GM12878 (cell line): ENCODE results near the gene FGFRL1.

Experiments used
- BACH1 ChIP-seq: fragments of 450-650 bp; IDR thresholded peaks from 2 replicates; pipeline ENCODE4 v1.6.1; 2017; ENCODE audit warnings: mild to moderate bottlenecking, borderline replicate concordance
- CTCF ChIP-seq, 3 experiments: IDR thresholded peaks in 2 of 3; conservative IDR thresholded peaks in 1 of 3; 2 replicates each; pipeline ENCODE4 v1.5.1; 2011; ENCODE audit warnings: low read depth in 3 of 3, low read length in 3 of 3, mild to moderate bottlenecking in 3 of 3, control low read depth in 2 of 3, moderate library complexity in 2 of 3, inconsistent platforms in 1 of 3, mixed read lengths in 1 of 3; ENCODE audit not compliant: control insufficient read depth in 2 of 3, insufficient read depth in 1 of 3; ENCODE audit errors: extremely low read depth in 1 of 3
- EP300 ChIP-seq, 2 experiments: fragments of 150-350 bp in 1 of 2; IDR thresholded peaks; 2 replicates each; pipeline ENCODE4 v1.6.1; 2011 to 2012; ENCODE audit warnings: low read depth in 2 of 2, low read length in 2 of 2, borderline replicate concordance in 1 of 2, improper control_type of control experiment in 1 of 2, inconsistent platforms in 1 of 2; ENCODE audit not compliant: control insufficient read depth in 1 of 2
- ETV6 ChIP-seq, 2 experiments: fragments of 450-650 bp in 1 of 2; IDR thresholded peaks in 1 of 2; conservative IDR thresholded peaks in 1 of 2; 2 replicates each; pipeline ENCODE4 v1.6.1; 2014; ENCODE audit warnings: antibody characterized with exemption in 1 of 2, borderline replicate concordance in 1 of 2, low read depth in 1 of 2, mild to moderate bottlenecking in 1 of 2, moderate library complexity in 1 of 2
- EZH2 ChIP-seq: IDR thresholded peaks from 2 replicates; pipeline ENCODE4 v1.6.1; 2012; ENCODE audit warnings: low read depth, mild to moderate bottlenecking, control low read depth, inconsistent platforms, low read length, borderline replicate concordance; ENCODE audit not compliant: control insufficient read depth
- MYC ChIP-seq: IDR thresholded peaks from 2 replicates; pipeline ENCODE4 v1.6.1; 2011; ENCODE audit warnings: mild to moderate bottlenecking, low read length, moderate library complexity, inconsistent platforms; ENCODE audit not compliant: insufficient read depth, insufficient replicate concordance, insufficient read length, severe bottlenecking
- NFYA ChIP-seq: IDR thresholded peaks from 2 replicates; pipeline ENCODE4 v1.6.1; 2011; ENCODE audit warnings: low read depth, mild to moderate bottlenecking, low read length, improper control_type of control experiment, borderline replicate concordance
- POLR2A ChIP-seq: IDR thresholded peaks from 2 replicates; pipeline ENCODE4 v1.6.1; 2011; ENCODE audit warnings: low read depth, mild to moderate bottlenecking, low read length
- POLR2AphosphoS5 ChIP-seq: IDR thresholded peaks from 2 replicates; pipeline ENCODE4 v1.6.1; 2011; ENCODE audit warnings: mild to moderate bottlenecking, low read length, inconsistent platforms
- RAD51 ChIP-seq: fragments of 450-650 bp; IDR thresholded peaks from 2 replicates; pipeline ENCODE4 v1.6.1; 2016; ENCODE audit warnings: moderate library complexity, mild to moderate bottlenecking, inconsistent platforms
- RELB ChIP-seq: fragments of 450-650 bp; IDR thresholded peaks from 2 replicates; pipeline ENCODE4 v1.6.1; 2017; ENCODE audit warnings: low read depth, mild to moderate bottlenecking, moderate library complexity
- SMC3 ChIP-seq: IDR thresholded peaks from 2 replicates; pipeline ENCODE4 v1.6.1; 2011; ENCODE audit warnings: low read length, improper control_type of control experiment, borderline replicate concordance
- TF ChIP-seq, protein P1 (sequence below): fragments of 150-350 bp; IDR thresholded peaks from 2 replicates; pipeline ENCODE4 v1.6.1; 2016; ENCODE audit warnings: low read depth, low read length

DNA sequence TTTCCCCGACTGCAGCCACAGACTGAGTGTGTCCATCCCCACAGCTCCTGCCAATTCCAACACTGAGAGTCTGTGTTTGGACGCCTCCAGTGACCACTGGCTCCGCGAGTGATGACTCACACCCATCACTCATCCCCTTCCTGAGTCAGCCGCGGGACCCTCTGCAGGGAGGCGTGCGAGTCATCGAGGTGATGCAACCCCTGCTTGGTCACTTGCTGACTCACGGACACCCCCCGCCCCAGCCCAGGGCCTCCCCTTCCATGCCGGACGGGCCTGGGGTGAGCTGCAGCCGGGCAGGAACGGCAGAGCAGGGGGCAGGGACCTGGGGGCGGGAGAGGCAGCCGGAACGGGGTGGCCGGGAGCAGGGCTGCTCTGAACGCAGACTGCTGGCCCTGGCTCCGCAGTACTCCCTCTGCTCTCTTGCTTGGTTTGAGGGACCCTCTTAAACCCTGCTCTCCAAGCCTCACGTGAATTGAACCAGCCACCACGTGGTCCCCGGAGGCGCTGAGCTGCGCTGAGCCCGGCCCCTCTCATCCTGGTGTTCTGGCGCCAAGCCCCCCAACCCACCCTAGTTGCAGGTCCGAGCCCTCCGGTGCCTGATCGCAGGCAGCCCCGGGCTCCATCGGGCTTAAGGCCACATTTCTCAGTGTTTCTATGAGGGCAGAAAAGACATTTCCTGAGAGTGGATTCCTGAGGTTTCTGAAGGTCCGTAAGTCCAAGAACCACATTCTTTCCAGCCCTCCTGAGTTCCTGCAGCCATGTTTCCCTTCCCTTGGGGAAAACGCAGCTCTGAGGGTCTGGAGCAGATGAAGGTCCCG, 32.4 kb downstream of the FGFRL1 start:
- TF ChIP-seq EZH2 (no peak), SMC3 (no peak), CTCF (IDR thresholded peaks at IDR 0.05 in 2 of 3, conservative IDR thresholded peaks at IDR 0.05 in 1 of 3; ENCODE audit: control insufficient read depth in 2 of 3, extremely low read depth in 1 of 3, insufficient read depth in 1 of 3, low read depth in 3 of 3, low read length in 3 of 3) (no peak), ETV6 (conservative IDR thresholded peaks at IDR 0.05 in 1 of 2, IDR thresholded peaks at IDR 0.05 in 1 of 2; ENCODE audit: borderline replicate concordance in 1 of 2, low read depth in 1 of 2) (no peak), EP300 (IDR thresholded peaks at IDR 0.05; ENCODE audit: borderline replicate concordance in 1 of 2, control insufficient read depth in 1 of 2, low read depth in 2 of 2, low read length in 2 of 2) (no peak), POLR2AphosphoS5 (no peak), RAD51 (no peak), MYC (no peak), BACH1 (no peak), RELB (no peak), POLR2A (no peak), NFYA (no peak)
- TF ChIP-seq, protein P1, sequence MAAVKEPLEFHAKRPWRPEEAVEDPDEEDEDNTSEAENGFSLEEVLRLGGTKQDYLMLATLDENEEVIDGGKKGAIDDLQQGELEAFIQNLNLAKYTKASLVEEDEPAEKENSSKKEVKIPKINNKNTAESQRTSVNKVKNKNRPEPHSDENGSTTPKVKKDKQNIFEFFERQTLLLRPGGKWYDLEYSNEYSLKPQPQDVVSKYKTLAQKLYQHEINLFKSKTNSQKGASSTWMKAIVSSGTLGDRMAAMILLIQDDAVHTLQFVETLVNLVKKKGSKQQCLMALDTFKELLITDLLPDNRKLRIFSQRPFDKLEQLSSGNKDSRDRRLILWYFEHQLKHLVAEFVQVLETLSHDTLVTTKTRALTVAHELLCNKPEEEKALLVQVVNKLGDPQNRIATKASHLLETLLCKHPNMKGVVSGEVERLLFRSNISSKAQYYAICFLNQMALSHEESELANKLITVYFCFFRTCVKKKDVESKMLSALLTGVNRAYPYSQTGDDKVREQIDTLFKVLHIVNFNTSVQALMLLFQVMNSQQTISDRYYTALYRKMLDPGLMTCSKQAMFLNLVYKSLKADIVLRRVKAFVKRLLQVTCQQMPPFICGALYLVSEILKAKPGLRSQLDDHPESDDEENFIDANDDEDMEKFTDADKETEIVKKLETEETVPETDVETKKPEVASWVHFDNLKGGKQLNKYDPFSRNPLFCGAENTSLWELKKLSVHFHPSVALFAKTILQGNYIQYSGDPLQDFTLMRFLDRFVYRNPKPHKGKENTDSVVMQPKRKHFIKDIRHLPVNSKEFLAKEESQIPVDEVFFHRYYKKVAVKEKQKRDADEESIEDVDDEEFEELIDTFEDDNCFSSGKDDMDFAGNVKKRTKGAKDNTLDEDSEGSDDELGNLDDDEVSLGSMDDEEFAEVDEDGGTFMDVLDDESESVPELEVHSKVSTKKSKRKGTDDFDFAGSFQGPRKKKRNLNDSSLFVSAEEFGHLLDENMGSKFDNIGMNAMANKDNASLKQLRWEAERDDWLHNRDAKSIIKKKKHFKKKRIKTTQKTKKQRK: no peak
